ENCODE results near the gene NCAPD3.
"Not testable (repeated sequence)": the region's sequence is repeated elsewhere in the genome, so short reads cannot be mapped to it uniquely, and the experiment has no call there.

The NCAPD3 gene

DNA sequence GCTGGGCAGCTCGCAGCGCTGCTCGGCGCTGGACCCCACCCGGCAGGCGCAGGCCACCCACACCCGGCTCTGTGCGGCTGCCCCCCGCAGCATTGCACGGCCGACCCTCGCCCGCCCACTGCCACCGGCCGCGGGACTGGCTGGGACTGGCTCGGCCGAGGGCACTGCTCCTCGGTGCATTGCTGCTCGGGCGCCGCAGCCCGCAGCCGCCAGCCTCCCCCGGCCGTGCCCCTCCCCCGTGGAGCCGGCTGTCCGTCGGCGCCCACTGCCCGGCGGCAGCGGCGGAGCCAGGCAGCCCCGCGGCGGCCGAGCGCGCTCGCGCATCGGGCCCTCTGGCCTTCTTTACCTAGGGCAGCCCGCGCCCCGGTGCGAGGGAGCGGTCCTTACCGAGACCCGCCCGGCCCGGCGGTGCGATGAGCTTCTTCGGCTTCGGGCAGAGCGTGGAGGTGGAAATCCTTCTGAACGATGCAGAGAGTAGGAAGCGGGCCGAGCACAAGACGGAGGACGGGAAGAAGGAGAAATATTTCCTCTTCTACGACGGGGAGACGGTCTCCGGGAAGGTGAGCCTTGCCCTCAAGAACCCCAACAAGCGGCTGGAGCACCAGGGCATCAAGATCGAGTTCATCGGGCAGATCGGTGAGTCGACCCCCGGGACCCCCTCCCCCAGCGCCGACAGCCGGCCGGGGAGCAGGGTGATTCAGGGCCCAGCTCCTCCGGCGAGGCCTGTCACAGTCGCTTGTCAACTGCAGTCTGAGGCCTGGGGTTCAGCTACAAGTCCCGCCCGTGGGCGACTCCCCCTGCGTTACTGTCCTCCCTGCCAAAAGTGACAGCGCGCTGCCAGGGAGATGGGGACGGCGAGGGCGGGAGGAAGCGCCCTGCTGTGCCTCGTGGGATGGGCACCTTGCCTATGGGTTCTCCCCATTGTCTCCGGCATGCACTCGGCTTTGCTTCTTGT is 1.2 kb upstream of the NCAPD3 start:
- peak; percentile 61 for DNase-seq (ENCODE audit: low spot score)

DNA sequence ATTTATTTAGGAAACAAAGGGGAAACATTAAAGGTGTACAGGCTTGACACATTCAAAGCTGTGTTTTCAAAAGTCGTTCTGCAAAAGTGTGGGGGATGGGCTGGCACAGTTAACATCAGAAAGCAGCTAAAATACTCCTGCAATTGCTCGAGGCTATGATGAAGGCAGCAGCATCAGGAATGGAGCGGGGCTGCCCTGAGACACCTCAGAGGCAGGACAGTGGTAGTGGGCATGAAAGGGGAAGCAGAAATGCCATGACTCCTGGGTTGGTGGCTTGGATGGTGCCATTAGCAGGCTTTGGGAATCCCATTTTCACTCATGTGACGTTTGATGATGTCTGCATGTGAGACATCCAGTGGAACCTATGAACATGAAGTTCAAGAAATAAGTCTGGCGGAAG is 646 bp downstream of the NCAPD3 start:
- DNase-seq (ENCODE audit: low spot score): no peak

DNA sequence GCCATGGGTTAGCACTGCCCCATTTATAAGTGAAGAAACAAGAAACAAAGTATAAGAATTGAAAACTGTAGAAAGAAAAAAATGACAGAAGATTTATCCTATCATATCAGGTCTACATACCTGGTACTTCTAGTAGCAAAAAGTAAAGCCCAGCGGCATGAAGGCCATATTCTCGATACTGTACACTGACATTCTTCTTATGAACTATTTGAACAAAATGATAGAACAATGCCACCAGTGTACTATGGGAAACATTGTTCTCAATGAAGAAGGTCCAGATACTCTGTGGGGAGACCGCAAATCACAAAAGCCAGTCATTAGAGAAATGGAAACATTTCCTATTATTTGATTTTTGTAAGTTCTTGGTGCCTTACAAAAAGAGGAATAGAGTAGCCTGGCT is 7.0 kb downstream of the NCAPD3 start:
- no peak for DNase-seq (ENCODE audit: low spot score)

GRCh38 chr11:134215836-134216235 is 7.9 kb downstream of the NCAPD3 start:
- DNase-seq (ENCODE audit: low spot score): peak; percentile 6

DNA sequence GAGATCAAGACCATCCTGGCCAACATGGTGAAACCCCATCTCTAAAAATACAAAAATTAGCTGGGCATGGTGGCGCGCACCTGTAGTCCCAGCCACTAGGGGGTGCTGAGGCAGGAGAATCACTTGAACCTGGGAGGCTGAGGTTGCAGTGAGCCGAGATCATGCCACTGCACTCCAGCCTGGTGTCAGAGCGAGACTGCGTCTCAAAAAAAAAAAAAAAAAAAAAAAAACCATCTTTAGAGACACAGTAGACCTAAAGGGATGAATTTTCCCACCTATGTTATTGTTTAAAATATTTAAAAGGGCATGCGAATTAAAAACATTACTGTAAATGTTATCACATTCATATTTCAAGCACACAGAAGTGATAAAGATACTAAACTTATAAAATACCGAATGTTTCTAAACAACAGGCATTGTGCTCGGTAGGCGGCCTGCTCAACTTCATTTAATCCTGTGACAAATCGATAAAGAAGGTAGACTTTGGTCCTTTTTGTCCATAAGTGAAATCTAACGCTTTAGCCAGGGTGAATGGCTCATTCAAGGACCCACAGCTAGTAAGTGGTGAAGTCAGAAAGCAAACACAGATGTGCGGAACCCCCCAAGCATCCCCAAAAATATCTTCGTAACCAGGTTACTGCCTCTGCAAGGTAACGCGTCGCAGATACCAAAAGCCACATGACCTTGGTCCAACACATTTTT is 16.1 kb downstream of the NCAPD3 start:
- DNase-seq (ENCODE audit: low spot score): peak; percentile 55

DNA sequence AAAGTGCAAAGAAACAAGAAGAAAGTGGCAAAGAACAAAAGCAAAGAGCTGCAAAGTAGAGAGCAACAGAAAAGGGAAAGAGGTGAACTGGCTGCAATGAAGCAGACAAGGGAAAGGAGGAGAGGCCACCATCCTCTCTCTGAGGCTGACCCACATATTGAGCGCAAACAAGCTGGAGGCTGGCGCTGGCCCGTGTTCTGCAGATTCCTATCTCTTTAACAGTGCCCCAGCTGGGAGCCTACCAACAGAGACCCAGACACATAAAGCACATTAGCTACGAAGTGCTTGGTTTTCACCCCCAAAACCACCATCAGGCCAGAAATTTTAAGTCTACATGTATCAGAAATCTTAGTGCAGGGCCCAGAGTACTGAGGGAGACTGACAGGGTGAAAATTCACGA is 17.6 kb downstream of the NCAPD3 start:
- DNase-seq (ENCODE audit: low spot score): no peak

DNA sequence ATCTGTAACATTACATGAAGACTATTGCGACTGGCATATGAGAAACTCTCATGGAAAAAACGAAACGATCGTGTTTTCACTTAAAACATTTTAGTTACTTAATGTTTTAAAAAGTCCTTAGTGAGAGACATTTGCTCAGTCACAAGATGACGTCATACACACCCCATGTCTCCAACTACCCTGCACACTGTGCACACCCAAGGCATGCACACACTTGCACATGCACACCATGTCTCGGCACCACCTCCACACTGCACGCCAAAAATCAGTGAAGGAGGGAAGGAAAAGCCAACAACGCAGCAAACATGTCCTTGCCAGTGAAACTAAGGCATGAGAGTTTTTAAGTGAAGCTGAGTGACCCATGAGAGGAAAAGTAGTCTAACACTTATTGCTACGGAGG is 18.0 kb downstream of the NCAPD3 start:
- no peak for DNase-seq (ENCODE audit: low spot score)

DNA sequence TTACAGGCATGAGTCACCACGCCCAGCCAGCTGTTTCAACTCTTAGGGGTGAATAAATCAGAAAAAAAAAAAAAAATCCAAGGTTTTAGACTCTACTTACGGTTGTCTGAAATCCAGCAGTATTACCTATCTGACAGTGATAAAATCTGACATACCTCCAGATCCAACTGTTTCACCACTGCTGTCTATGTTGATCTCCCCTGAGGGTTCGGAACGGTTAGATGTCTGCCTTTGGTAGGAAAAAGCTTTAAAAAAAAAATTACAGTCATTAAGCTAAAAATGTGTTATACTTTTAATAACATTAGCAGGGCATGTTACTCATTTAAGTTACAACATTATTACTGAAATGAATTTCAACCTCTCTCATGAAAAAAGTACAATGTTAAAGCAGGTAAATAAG is 21.1 kb downstream of the NCAPD3 start:
- no peak for DNase-seq (ENCODE audit: low spot score)

DNA sequence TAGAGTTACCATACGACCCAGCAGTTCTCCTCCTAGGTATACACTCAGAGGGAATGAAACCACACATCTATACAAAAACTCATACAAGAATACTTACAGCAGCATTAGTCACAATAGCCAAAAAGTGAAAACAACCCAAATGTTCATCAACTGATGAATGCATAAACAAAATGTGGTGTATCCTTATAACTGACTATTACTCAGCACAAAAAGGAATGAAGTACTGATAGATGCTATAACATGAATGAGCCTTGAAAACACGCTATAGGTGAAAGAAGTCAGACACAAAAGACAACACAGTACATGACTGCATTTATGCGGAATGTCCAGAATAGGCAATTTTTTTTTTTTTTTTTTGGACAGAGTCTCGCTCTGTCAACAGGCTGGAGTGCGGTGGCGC is 23.1 kb downstream of the NCAPD3 start:
- no peak for DNase-seq (ENCODE audit: low spot score)

DNA sequence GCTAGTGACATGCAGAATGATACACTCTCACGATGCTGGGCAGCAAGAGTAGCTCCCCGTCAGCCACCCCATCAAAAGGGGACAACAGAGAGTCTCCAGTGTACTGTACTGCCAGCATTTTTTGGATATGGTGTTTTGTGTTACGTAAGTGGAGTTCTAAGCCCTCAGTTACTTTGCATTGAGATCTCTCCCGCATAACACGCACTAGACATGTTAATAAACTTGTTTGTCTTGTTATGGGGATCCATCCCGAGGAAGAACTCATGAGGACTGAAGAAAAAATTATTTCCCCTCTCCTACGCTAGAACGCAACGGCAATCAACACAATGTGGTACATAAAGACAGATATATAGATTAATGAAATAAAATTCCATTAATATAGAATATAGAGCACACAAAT is 24.2 kb downstream of the NCAPD3 start:
- no peak for DNase-seq (ENCODE audit: low spot score)

GRCh38 chr11:134196756-134197155 is 27.0 kb downstream of the NCAPD3 start:
- DNase-seq (ENCODE audit: low spot score): no peak

DNA sequence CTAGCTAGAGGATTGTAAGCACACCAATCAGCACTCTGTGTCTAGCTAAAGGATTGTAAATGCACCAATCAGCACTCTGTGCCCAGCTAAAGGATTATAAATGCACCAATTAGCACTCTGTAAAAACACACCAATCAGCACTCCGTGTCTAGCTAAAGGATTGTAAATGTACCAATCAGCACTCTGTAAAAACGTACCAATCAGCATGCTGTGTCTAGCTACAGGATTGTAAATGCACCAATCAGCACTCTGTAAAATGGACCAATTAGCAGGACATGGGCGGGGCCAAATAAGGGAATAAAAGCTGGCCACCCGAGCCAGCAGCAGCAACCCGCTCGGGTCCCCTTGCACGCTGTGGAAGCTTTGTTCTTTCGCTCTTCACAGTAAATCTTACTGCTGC is 35.7 kb downstream of the NCAPD3 start:
- not testable (repeated sequence) for DNase-seq (ENCODE audit: low spot score)

GRCh38 chr11:134181707-134182106 is 42.1 kb downstream of the NCAPD3 start:
- DNase-seq (ENCODE audit: low spot score): no peak

GRCh38 chr11:134178032-134178674 is 45.6 kb downstream of the NCAPD3 start:
- no peak for DNase-seq (ENCODE audit: low spot score)

GRCh38 chr11:134176284-134176683 is 47.5 kb downstream of the NCAPD3 start:
- no peak for DNase-seq (ENCODE audit: low spot score)

DNA sequence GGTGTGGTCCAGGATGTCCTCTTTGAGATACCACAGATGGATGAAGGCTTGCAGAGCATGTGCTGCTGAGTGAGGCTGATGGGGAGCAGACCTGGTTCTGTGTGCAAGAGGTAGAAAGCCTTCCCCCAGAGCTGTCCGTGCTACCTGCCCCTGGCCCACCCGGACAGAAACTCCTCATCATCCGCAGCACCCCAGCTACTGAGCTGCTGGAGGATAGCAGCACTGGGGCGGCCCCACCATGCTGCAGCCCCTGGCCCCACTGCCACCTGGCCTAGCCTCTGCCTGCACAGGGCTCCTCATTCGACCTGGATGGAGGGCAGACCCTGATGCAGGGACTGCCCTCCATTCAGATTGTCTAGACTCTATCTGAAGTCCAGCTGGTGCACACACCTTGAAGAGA is 50.5 kb downstream of the NCAPD3 start:
- no peak for DNase-seq (ENCODE audit: low spot score)

DNA sequence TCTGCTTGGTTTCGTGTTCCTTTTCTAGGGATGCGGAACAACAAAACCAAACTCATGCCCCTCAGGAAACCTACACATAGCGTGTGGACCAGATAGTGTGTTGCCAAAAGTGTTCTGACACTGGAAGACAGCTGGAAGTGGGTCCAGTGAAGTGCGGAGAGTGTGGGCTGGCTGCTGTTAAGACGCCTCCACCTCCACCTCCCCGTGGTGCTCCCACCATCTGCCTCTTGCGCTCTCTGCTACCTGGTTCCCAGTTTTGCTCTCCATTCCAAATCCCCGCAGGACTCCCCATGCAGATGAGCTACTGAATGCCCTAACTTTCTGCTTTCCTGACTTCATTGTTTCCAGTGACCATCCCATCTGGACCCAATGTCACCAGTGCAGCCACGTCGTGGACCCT is 51.8 kb downstream of the NCAPD3 start:
- DNase-seq (ENCODE audit: low spot score): no peak

DNA sequence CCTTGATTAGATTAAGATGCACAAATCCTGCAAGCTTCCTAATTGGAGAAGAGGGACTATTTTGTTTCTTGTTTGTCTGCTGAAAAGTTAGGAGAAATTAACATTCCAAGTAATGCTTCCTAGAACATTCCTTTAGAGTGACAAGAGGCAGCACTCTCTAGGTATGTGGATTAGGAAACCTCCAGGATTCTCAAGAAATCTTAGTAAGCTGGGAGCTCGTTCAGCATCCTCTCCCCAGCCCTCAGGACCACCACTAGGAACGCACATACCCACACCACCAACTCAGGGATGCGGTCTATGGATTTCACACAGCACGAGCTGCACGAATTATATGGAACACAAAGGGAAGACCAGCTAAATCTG is 52.9 kb downstream of the NCAPD3 start:
- no peak for DNase-seq (ENCODE audit: low spot score)

- no peak for DNase-seq (ENCODE audit: low spot score)
These were observed 53.4 kb downstream of the NCAPD3 start for GRCh38 chr11:134170177-134170918.

DNA sequence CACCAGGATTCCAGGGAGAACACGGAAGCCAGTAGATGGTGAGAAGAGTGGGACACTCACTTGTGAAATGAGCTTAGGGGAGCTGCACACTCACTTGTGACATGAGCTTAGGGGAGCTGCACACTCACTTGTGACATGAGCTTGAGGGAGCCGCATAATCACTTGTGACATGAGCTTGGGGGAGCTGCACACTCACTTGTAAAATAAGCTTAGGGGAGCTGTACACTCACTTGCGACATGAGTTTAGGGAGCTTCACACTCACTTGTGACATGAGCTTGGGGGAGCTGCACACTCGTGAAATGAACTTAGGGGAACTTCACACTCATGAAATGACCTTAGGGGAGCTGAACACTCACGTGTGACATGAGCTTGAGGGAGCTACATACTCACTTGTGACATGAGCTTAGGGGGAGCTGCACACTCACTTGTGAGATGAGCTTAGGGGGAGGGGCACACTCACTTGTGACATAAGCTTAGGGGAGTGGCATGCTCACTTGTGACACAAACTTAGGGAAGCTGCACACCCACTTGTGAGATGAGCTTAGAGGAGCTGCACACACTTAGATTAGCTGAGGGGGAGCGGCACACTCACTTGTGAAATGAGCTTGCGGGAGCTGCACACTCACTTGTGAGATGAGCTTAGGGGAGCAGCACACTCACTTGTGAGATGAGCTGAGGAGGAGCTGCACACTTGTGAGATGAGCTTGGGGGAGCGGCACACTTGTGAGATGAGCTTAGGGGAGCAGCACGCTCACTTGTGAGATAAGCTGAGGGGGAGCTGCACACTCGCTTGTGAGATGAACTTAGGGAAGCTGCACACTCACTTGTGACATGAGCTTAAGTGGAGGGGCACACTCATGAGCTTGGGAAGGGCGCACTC is 59.0 kb downstream of the NCAPD3 start:
- DNase-seq (ENCODE audit: low spot score): no peak

DNA sequence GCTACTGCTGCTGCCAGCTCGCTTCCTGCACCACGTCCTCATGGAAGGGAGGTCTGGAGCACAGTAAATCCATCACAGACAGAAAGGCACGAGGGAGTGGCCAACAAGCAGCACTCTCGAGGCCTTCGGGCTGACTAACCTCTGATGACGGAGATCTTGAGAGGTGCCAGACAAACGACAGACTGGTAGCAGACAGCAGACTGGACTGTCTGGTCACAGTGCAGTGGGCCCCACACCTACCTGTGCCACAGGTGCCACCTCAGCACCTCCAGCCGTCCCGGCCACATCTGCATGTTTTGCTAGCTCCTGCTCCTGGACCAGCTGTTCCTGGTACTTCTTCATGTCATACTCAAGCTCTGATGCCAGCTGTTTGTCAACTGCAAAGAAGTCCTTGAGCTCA is 64.1 kb downstream of the NCAPD3 start:
- DNase-seq (ENCODE audit: low spot score): no peak

Data from activated CD4-positive, alpha-beta T cell treated with anti-CD3 and anti-CD28 coated beads, Interleukin-2, Interleukin-4, amounts not matched to agents 100 ng/mL and 50 ng/mL, durations not matched to agents 16 hours and 8 hours (primary cell).